NK-92 treated with Interleukin-12 subunit alpha and Interleukin-12 subunit beta, amount 100 ng/mL, for 24 hours (cell line): ENCODE results near the gene NSL1.

ENCODE experiments used
- DNase-seq: peaks from one replicate; lab custom pipeline; 2025; lab: John Stamatoyannopoulos, UW

Gene NSL1

DNA sequence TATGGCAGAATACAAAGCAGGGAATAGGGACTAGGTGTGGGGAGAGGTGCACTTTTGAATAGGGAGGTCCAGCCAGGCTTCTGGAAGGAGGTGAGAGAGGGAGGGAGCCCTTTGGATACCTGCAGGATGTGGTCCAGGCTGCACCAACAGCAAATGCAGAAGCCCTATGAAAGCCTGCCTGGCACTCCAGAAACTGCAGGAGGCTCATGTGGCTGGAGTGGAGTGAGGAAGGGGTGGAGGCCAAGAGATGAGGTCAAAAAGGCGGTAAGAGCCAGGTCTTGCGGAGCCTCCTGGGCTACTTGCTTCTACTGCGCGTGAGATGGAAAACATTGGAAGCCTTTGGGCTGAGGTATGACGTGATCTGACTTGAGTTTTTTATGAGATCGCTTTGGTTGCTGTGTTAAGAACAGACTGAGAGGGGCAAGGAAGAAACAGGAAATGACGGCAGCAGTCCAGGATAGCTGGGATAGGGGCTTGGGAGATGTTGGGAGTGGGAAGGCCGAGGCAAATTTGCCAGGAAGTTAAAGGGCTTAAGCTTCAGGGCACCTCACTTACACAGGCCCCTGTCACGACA, 87.5 kb downstream of the NSL1 start:
- no peak for DNase-seq

DNA sequence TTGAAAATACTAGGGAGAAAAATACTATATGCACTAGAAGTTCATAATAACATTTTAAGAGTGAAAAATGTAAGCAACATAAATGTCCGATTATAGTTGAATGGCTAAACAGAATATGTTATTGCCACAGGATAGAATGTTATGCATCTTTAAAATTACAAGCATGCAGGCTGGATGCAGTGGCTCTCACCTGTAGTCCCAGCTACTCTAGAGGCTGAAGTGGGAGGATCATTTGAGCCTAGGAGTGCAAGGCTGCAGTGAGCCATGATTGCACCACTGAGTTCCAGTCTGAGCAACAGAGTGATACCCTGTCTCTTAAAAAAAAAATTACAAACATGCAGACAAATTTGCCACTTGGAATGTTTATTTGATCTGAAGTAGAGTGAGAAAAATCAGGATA, 88.9 kb downstream of the NSL1 start:
- DNase-seq: no peak

DNA sequence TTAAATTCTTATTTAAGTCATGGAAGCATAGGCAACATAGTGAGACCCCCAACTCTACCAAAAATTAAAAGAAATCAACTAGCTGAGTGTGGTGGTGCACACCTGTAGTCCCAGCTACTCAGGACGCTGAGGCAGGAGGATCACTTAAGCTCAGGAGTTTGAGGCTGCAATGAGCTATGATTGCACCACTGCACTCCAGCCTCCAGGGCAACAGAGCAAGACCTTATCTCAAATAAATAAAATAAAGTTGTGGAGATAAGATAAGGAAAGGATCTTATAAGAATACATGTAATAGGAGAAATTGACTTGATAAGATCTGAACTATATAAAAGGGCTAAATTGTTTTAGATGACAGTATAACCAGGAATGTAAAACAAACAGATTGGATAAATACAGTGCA, 89.7 kb downstream of the NSL1 start:
- DNase-seq: no peak

DNA sequence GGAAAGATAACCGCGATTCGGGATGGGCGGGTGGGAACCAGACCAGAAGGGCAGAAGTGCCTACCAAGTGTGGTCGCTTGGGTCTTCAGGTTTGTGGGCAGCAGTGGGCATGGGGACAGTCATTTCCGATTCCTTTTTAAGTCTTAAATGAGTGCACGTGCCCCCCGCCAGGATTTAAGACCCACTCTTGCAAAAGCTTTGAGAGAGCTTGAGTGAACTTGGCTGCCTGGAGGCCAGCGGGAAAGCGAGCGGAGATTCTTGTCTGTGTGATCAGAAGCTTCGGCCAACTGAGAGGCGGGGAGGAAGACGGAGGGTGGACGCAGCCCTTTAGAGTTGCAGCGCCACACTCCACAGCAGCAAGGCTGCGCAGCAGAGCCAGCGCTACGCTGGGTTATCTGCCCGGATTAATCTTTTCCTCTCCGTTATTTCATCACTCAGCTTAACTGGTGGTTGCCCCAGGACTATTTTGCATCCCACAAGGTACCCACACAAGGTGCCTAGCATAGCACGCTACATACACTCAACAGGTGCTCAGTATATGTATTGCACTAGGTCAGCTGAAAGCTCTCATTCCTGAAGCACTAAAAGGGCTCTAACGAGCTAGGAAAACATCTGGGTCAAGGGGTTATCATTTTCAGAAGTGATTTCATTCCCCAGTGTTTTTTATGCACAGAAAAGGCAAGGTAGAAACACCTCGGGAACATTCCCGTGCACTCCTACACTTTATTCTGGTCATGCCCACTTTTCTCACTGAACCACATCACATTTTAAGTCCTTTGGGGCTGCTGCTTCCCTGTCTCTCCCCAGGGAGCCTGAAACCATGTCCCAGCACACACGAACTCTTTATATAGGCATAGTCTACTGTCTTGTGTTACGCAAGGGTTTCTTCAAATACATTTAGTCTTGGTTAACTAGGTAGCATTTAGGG, 90.4 kb downstream of the NSL1 start:
- DNase-seq: no peak

DNA sequence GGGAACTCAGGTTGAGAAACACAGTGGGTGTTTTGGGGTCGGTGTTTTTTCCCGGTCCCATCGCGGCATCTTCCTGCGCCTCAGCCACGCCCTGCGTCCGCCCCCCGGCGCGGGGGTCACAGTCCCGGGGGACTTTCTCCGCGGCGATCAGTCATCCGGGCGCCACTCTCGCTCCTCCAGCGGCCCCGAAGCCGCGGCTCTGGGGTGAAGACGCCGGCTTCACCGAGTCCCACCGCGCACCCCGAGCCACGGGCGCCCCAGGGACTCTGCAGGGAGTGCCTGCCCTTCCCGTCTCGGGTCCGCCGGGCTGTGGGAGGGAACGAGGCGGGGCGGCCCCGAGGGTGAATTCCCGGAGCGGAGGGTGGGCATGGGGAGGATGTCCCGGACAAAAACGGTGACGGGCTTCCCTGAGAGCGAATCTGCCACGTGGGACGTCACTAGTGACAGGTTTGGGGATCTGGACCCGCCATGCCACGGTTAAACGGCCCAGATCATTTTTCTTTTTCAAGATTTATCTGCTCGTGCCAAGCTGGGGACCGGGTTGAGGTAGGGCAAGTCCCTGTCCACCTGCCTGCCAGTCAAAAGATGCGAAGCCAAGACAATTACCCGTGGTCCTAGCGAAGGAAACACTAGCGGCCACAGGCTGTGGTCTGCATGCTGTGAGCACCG, 91.2 kb downstream of the NSL1 start:
- no peak for DNase-seq

DNA sequence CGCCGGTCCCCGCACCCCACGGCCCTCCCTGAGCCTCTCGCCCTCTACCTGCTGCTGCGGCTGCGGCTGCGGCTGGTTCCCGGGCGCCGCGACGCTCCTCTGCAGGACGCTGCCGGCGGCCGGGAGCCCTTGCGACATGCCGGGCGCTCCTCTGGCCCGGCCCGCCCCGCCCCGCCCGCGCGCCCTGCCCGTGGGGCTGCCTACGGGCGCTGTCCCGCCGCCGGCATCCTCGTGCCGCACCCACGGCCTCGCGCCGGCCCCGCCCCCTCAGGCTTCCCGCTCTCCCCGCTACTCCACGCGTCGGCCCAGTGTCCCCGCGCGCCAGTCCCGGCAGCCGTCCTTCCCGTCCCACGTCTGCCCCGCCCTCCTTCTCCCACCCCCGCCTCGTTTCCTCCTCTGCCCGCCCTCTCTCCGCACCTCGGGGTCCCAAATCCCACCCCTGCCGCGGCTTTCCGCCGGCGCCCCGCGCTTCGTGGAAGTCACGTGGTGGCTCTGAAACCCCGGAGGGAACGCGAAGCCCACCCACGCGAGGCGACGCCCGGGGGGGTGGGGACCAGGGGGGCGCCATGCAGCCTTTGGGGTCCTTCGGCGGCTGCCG, 91.9 kb downstream of the NSL1 start, which contains the start of gene BATF3:
TSS of gene BATF3 (minus strand) at position 216 of the 598 bp plus-strand sequence. CDS start at position 138, 78 bp downstream.
- peak; percentile 35 for DNase-seq

DNA sequence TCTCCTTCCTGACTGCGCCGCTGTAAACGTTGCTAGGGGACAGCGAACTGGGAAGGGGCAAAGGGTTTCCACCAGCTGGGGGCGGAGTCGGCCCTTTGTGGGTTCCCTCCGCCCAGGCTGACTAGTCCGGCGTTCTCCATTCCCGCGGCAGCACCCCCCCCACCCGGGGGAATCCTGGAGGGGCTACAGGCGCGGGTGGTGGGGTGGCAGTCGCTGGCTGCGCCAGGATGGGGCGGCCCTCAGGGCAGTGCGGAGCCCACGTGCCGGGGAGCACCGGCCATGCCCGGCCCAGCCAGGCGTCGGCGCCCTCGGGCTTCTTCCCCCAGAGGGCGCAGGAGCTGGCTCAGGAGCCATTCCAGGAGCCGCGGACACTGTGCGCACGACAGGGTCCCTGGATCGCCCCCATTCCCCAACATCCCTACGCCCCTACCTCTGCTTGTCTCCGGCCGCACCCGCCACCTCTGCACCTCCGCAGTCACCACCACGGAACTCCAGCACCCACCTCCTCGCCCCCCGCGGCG, 92.4 kb downstream of the NSL1 start:
- DNase-seq: peak; percentile 24

DNA sequence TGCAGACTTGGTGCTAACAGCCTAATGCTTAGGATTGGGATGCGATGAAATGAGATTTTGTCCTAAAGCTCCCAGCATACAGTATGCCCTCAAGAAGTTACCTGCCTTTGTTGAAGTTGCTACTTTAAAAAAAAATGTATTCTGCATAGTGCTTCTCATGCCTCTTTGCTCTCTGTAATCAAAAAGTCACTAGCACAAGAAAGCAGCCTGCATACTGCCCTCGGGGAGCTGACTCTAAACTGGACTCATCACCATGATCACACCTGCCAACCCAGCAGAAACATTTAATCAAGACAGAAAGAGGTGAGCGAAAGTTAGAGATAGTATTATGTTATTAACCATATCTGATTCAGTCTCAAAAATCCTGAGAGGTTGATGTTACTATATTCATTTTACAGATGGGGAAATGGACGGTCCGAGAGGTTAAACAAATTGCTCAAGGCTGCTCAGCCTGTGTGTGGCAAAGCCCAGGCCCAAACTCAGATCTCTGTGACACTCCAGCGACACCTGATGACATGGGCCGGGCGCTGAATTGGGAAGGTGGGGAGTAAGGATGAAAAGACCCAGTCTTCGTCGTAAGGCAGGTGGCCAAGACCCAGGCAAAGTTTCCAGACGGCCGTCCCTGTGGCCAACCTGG, 93.0 kb downstream of the NSL1 start:
- no peak for DNase-seq

DNA sequence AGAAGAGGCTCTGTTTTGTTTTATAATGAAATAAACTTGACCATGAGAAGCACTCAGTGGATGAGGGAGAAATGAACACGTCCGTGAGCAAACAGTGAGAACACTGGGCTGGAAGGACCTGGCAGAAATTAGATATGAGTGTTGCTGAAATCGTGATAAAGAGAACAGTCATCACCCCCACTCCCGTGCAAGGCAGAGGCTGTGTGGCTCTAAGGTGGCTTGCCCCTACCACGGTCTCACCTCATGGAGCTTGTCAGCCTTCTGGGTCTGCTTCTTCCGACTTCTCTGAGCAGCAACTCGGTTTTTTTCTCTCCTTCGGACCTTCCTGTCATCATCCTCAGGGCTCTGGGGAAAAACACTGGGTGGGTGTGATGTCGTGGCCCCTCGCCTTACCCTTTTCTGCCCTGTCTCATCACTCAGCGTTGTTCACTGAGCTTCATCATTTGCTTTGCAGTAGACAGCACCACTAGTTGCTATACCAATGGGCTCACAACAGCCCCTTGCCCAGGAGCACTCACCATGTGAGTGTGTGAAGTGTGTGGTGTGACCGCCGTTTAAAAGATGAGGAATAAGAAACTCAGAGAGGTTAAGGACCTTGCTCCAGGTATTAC, 94.8 kb downstream of the NSL1 start:
- no peak for DNase-seq

DNA sequence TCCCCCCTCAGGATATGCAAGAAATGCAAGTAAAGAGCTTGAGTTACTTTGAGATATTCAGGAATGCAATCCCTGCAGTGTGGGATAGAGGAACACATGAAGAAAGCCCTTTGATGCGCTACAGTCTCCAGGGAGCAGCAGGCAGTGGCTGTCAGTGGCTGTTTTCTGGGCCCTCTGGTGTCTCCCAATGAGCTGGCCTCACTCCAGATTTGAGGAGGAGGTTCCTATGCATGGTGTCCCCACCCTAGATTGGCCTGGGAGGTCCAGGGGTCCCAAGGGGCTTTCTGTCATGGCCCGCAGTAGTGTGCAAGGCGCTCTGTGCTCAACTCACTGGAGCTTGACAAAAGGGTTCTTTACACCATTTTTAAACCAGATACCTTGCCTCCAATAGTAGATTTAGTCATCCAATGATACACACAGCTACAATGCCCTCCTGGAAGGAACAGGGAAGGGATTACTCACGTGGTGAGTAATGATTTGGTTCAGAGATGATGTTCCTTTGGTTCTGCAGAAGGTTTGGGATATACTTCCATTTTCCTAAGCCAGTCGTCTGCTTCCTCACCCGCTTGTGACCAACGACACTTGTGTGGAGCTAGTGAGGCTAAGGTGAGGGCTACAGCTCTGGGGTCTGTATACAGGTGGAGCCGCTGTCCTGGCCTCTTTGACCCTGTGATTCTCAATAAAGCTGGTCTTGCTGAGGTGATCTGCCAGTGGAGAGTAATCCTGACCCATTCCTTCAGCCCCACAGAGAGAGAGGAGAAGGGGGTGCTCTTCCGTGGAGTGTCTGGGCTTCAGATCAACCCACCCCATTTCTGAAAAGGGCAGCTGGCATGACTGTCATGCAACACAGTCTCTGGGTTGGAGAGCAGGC, 98.6 kb downstream of the NSL1 start:
- no peak for DNase-seq

DNA sequence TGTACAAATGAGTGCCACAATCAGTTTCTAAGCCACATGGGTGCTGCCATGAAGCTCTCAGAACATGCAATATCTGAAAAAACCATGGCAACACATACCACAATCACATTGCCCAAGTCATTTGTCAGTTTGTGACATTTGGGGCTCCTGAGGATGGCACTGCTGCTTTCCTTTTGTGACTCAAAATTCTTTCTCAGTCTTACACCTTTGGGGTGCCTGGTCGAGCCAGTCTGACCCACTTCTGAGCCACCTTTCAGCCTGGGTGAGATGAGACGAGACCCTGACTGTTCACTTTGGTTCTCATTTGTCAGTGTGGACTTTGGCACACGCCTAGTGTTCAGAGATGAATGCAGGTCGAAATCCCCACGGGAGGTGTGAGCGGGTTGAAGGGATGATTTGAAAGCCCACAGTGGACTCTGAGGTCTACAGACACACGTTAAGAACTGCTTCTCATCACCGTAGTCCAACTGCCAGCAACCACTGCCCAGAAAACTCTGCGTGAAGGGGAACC, 100.0 kb downstream of the NSL1 start:
- no peak for DNase-seq

DNA sequence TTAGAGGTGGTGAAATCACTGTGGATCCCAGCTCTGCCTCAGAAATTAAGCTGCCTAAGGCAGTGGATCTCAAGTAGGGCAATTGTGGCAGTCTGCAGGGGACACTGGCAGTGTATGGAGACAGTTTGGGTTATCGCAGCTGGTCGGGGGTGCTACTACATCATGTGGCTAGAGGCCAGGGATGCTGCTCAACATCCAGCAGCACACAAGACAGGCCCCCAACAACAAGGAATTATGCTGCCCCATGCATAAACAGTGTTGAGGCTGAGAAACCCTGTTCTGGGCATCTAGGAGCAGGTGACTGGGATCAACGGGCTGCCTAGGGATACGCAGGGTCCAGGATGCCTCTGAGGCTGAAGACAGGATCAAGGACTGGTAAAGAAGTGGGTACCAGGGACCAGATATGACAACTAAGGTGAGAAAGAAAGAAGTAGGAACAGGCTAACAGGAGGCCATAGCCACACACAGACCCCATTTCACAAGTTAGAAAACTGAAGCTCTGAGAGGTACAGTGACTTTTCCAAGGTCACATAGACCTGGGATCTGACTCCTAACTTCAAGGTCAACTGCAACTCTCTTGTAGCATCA, 100.7 kb downstream of the NSL1 start:
- no peak for DNase-seq

DNA sequence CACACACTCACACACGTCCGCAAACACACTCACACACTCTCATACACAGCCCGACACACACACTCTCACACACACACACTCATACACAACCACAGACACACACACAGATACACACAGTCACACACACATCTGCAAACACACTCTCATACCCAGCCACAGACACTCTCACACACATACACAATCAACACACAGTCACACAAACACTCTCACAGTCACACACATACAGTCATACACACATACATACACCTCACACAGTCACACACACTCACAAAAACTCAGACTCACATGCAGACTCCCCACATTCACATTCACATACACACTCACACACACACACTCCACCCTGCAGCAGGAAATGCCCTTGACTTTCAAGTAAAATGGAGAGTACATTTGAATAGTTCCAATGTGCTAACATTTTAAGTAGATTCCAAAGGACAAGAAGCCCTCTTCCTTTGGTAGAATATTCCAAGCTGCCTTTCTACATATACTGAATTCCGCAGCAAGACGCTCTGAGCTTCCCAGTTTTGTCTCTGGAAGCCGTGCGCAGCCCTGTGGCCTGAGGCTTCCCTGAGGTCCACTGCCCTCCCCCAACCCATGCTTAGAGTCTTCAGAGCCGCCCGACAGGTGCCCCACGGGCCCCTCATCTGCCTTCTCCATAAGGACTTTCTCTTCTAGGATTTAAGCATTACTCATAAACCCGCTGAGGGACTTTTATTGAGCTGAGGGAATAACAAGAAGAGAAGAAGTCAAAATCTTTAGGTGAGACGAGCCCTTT, 101.6 kb downstream of the NSL1 start:
- DNase-seq: no peak

DNA sequence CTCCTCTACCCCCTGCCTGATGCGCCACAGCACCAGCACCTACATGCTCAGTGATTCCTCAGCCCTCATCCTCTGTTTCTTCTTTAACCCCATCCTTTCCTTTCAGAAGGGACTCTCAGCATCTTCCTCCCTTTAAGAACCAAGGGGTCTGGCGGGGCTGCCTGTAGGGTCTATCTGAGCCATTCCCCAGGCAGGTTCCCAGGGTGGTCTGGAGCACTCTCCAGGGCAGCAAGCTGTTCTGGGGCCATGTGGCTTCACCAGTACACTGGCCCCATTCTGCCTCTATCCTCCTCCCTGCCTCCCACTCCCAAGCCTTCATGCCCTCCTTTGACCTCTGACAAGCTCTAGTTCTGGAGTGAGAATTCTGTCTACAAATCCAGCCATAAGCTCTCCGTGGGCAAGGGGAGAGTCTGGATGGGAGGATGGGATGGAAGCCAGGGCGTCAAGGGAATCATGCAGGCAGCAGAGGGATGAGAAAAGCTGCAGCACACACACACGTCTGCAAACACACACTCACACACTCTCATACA, 102.3 kb downstream of the NSL1 start:
- no peak for DNase-seq

DNA sequence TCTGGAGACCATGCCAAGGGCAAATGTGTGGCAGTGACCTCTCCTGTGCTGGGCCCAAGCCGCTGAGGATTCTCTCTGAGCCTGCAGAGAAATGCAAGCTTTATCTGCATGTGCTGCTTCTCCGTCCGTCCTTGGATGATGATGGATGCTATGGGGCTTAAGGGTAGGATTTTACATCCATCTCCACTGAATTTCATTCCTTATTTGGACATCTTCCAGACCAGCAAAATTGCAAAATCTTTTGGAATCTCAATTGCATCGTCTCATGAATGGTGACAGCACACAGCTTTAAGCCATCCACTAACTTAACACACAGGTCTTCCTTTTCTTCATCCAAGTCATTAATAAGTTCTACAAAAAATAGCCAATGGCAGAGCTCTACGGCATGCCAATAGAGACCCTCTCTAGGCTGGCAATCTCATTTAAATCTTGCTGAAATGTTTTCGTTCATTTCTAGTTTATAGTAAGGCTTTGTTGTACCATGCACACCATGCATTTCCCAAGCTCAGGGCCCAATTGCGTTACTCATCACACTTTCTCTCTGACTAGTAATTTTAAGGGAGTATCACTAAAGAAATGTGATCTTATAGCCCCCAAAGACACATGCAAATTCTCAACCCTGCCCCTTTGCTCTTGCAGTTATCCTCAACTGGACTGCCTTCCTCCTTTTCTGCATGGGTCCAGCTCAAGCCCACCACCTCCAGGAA, 103.1 kb downstream of the NSL1 start:
- no peak for DNase-seq

DNA sequence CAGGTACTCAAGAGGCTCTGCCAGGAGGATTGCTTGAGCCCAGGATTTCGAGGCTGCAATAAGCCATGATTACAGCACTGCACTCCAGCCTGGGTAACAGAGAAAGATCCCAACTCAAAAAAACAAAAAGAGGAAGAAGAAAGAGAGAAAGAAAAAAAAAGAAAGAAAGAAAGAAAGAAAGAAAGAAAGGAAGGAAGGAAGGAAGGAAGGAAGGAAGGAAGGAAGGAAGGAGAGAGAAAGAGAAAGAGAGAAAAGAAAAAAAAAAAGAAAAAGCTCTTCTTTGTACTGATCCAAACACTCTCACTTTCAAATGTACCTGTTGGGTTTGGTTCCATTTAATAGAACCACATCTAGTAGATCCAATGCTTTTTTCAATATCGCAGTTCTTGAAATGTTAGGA, 103.8 kb downstream of the NSL1 start:
- DNase-seq: no peak

DNA sequence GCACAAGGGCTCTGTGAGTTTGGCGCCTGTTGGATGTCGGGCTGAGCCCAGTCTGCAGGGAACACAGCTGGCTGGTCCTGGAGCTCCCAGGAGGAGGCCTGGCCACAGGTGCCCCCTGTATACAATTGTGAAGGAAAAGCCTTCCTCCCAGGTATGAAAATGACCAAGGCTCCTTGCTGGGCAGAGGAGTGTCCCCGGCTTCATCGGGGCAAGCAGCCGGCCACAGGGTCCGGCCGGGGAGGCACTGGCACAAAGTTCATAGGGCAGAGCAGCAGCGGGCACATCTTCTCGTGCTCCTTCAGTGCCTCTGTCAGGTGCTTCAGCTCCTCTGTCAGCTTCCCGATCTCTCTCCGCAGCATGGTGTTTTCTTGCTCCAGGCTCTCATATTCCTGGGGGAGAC, 105.0 kb downstream of the NSL1 start:
- no peak for DNase-seq

DNA sequence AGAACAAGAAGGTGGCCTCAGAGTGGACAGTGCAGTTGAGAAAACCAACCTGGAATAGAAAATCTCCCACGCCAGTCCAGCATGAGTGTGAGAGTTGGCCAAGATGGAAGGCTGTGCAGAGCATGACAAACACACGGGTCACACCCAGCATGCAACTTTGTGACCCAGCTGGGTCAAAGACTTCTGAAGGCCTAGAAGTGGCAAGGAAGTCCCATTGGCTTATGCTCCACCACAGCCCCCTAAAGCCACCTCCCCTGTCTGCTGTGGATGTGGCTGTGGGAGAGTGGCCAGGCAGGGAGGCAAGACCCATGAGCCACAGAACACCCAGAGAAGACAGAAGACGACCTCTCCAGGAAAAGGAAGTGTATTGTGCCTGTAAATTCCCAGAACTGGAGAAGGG, 105.5 kb downstream of the NSL1 start:
- no peak for DNase-seq
